H1 (cell line): ENCODE measurements around the gene THOC5. TPM values are rescaled to one million over a fixed set of nuclear protein-coding genes. Genes with fewer than 3 reads are reported as not detected.

ENCODE experiments used
- CBX8 ChIP-seq: fragments of 300-800, 300-1000 bp; sonication (generic); IDR thresholded peaks from 2 replicates; pipeline ENCODE4 v1.7.1; 2016; ENCODE audit warnings: low read depth, low read length, borderline replicate concordance
- CEBPB ChIP-seq: IDR thresholded peaks from 2 replicates; pipeline ENCODE4 v1.6.1; 2012; ENCODE audit warnings: low read depth, low read length
- FOSL1 ChIP-seq: IDR thresholded peaks from 2 replicates; pipeline ENCODE4 v1.6.1; 2011; ENCODE audit warnings: mild to moderate bottlenecking, low read depth, low read length, moderate library complexity; ENCODE audit not compliant: insufficient read depth
- KDM1A ChIP-seq: fragments of 200-600, 300-600 bp; sonication (generic); IDR thresholded peaks from 2 replicates; pipeline ENCODE4 v1.7.1; 2016; ENCODE audit warnings: mild to moderate bottlenecking, low read length, borderline replicate concordance
- RNF2 ChIP-seq: fragments of 200-900, 300-1000 bp; sonication (generic); IDR thresholded peaks from 2 replicates; pipeline ENCODE4 v1.7.1; 2016; ENCODE audit warnings: borderline replicate concordance, low read depth, mild to moderate bottlenecking, antibody characterized with exemption, low read length; ENCODE audit not compliant: poor library complexity, severe bottlenecking; ENCODE audit errors: missing control alignments
- SP2 ChIP-seq: IDR thresholded peaks from 2 replicates; pipeline ENCODE4 v1.6.1; 2012; ENCODE audit warnings: mild to moderate bottlenecking, low read length, inconsistent platforms
- TCF12 ChIP-seq: IDR thresholded peaks from 2 replicates; pipeline ENCODE4 v1.6.1; 2011; ENCODE audit warnings: low read depth, mild to moderate bottlenecking, low read length
- ZNF274 ChIP-seq: IDR thresholded peaks from 2 replicates; pipeline ENCODE4 v1.7.0; 2012; ENCODE audit warnings: low read length, borderline replicate concordance; ENCODE audit errors: extremely low read depth
- polyA plus RNA-seq, 7 experiments: library from polyadenylated mRNA; depleted of rRNA in 3 of 7; stranded (reverse) in 5 of 7; unstranded in 2 of 7; fragments of >200 nt in 5 of 7; fragments of 200-250 nt in 2 of 7; gene quantifications; 1 replicate in 5 of 7; 2 replicates in 1 of 7; 4 replicates in 1 of 7; pipeline versions ENCODE4 v1.2.1 to v1.2.3, GENCODE V29; 2011 to 2013; ENCODE audit warnings: missing spikeins in 2 of 7, mixed read lengths in 2 of 7
- total RNA-seq: library from RNA; stranded (reverse); fragmentation: NEBNext Ultra II Directional; extraction: Animal tissue kit (Norgen Biotek cat#: 25700); gene quantifications from 2 replicates; pipeline ENCODE4 v1.2.1, GENCODE V29; 2021

Gene THOC5
- total and polyA plus RNA-seq, 2 of the 8 experiments (the other 6 are each of a cell fraction or from before 2014, with no cell fraction given): 27.7 to 65.7 TPM

DNA sequence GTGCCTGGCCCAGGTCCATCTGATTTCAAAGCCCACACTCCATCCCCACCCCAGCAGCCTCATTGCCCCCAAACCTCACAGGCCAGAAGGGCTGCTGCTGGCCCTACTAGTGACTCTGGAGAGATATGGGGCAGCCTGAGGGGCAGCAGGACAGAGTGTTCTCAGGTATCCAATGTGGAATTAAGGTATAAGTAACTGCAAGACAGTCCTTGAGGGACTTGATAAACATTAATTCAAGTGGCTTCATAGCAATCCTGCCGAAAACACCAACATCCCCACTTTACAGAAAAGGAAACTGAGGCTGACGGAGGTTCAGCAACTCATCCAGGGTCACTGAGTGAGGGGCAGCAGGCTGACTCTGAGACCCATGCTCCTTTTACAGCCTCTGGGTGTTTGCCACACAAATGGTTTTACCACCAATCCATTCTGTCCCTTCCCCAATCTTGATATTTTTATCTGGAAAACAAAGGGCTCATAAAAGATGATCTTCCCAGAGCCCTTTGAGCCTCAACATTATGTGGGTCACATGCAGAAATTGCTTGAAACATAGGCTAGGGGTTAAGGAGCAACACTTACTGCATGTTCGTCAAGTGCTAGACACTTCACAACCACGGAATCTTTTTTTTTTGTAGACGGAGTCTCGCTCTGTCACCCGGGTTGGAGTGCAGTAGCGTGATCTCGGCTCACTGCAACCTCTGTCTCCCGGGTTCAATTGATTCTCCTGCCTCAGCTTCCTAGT lies 25.1 kb upstream of the THOC5 start (continued):
- TF ChIP-seq CEBPB: no peak
- TF ChIP-seq RNF2: no peak
- no peak for TF ChIP-seq ZNF274
- TF ChIP-seq TCF12: no peak
- TF ChIP-seq SP2: no peak
- TF ChIP-seq CBX8: no peak
- no peak for TF ChIP-seq FOSL1
- no peak for TF ChIP-seq KDM1A
